Activated CD8-positive, alpha-beta T cell treated with anti-CD3 and anti-CD28 coated beads for 36 hours (primary cell): ENCODE measurements around the gene DDX27. TPM values are rescaled to one million over a fixed set of nuclear protein-coding genes. Genes with fewer than 3 reads are reported as not detected.

Experiments
- ATAC-seq: fragments of 200-7000 bp; cut with Tn5 transposase; one replicate; pipeline ENCODE4 v1.10.0; 2021; ENCODE audit warnings: mild to moderate bottlenecking, moderate library complexity
- CTCF ChIA-PET: fragments of 350-600 bp; sonication (Branson Sonifier 250); formaldehyde crosslinking; loops from one replicate; lab custom pipeline; 2021; ENCODE audit warnings: antibody characterized with exemption; lab: Charles Lee
- POLR2A ChIA-PET: fragments of 350-600 bp; sonication (Branson Sonifier 250); formaldehyde crosslinking; loops from one replicate; lab custom pipeline; 2021; ENCODE audit warnings: antibody characterized with exemption; lab: Charles Lee
- DNase-seq: peaks from one replicate; pipeline ENCODE4 v3.0.0-alpha.2; 2020
- H3K27ac Mint-ChIP-seq: one replicate; pipeline ENCODE4 v1.8.0; 2021; ENCODE audit warnings: mild to moderate bottlenecking, mixed read lengths
- H3K27me3 Mint-ChIP-seq: one replicate; pipeline ENCODE4 v1.8.0; 2021; ENCODE audit warnings: mixed read lengths
- H3K36me3 Mint-ChIP-seq: one replicate; pipeline ENCODE4 v1.8.0; 2021; ENCODE audit warnings: low read depth, mixed read lengths
- H3K4me1 Mint-ChIP-seq: one replicate; pipeline ENCODE4 v1.8.0; 2021; ENCODE audit warnings: low read depth, mixed read lengths
- H3K4me3 Mint-ChIP-seq: one replicate; pipeline ENCODE4 v1.8.0; 2021; ENCODE audit warnings: mild to moderate bottlenecking, moderate library complexity, mixed read lengths
- H3K9me3 Mint-ChIP-seq: one replicate; pipeline ENCODE4 v1.8.0; 2021; ENCODE audit warnings: mixed read lengths
- CTCF ChIP-seq: fragments of 200-600 bp; IDR thresholded peaks from one replicate; pipeline ENCODE4 v1.8.0; 2022; ENCODE audit warnings: antibody characterized with exemption, mild to moderate bottlenecking
- intact Hi-C: fragments of 100-400 bp; cut with micrococcal nuclease; formaldehyde crosslinking; loops from one replicate; pipeline ENCODE4 v1.10.0; 2022
- total RNA-seq, 2 experiments: library from RNA; stranded (reverse); gene quantifications; one replicate each; pipeline ENCODE4 v1.2.3, GENCODE V29; 2021

DDX27 gene
- total RNA-seq, 2 experiments from 2014 or later, result 45.2 to 45.9 TPM

DNA sequence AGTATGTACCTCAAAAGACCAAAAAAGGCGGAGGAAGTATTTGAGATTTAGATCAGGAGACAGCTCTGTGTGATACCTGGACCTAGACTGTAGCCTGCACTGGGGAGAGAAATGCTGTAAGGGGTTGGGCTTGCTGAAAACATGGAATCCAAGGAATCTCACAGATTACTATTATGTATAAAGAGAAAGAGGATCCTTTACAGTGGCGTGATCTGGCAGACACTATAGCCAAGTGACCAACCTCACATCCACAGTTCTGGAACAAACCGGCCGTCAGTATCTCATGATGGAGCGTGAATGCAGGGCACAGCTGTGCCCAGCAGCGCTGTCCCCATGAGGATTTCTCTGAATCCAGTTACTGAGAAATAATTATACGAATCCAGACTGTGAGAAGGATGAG, 12.3 kb downstream of the DDX27 start:
- H3K4me1 Mint-ChIP-seq, result peaks cover 10% of the 10 kb centered on the region
- no peak for DNase-seq
- peaks cover 53% of the 10 kb centered on the region for H3K36me3 Mint-ChIP-seq
- ChIA-PET CTCF (no interaction called here), POLR2A (interaction anchor here (0.8 to 1.2 kb wide), 2 partner anchors 12 to 13 kb away, joined by 3 to 4 read pairs; no protein-coding TSS in a partner anchor)
- no peak for TF ChIP-seq CTCF
- H3K27me3 Mint-ChIP-seq, result no peaks in the 10 kb centered on the region
- H3K4me3 Mint-ChIP-seq, result no peak overlapping the region
- intact Hi-C loops, result no loop called here
- H3K27ac Mint-ChIP-seq, result peak overlapping the region; percentile 59
- no peak for ATAC-seq
- H3K9me3 Mint-ChIP-seq, result no peaks in the 10 kb centered on the region

- intact Hi-C loops, result no loop called here
- peaks cover 52% of the 10 kb centered on the region for H3K36me3 Mint-ChIP-seq
- CTCF ChIA-PET, result interaction anchor here (2.8 kb wide), 1 partner anchor 16 kb away, joined by 10 read pairs; no protein-coding TSS in a partner anchor
- no peak for TF ChIP-seq CTCF
- peaks cover 10% of the 10 kb centered on the region for H3K4me1 Mint-ChIP-seq
- H3K27me3 Mint-ChIP-seq, result no peaks in the 10 kb centered on the region
- POLR2A ChIA-PET, result interaction anchor here (0.8 to 2.5 kb wide), 2 partner anchors 12 to 14 kb away, joined by 4 to 12 read pairs; no protein-coding TSS in a partner anchor
- DNase-seq (no peak), ATAC-seq (no peak)
- no peak overlapping the region for H3K4me3 Mint-ChIP-seq
- H3K9me3 Mint-ChIP-seq, result no peaks in the 10 kb centered on the region
- H3K27ac Mint-ChIP-seq, result no peak overlapping the region
Observed at GRCh38 chr20:49233226-49233625, 14.0 kb downstream of the DDX27 start.

DNA sequence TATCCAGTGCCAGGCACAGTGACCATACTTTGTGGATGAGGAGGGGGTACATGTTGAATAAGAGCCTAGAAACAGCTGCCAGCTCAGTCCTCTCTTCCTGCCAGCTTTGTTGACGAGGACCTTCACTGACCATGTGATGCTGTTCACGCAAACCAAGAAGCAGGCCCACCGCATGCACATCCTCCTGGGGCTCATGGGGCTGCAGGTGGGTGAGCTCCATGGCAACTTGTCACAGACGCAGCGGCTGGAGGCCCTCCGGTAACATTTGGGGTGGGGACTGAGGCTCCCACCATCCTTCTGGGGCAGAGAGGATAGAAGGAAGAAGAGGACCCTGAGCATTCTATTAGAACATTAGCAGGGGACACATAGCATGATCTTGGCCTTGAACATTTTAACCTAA, 15.6 kb downstream of the DDX27 start:
- DNase-seq (no peak), ATAC-seq (no peak)
- Mint-ChIP-seq H3K4me3 (no peak overlapping the region), H3K9me3 (no peaks in the 10 kb centered on the region), H3K27ac (peak overlapping the region; percentile 6), H3K4me1 (peaks cover 10% of the 10 kb centered on the region), H3K36me3 (peaks cover 52% of the 10 kb centered on the region), H3K27me3 (no peaks in the 10 kb centered on the region)
- no peak for TF ChIP-seq CTCF
- intact Hi-C loops, result no loop called here
- ChIA-PET CTCF (interaction anchor here (1.3 to 2.8 kb wide), 2 partner anchors 18 to 102 kb away, joined by 4 to 10 read pairs; no protein-coding TSS in a partner anchor), POLR2A (interaction anchor here (0.6 to 2.5 kb wide), 5 partner anchors 10 to 265 kb away, joined by 3 to 12 read pairs (median 3); partner anchors contain the start of gene CSE1L)

DNA sequence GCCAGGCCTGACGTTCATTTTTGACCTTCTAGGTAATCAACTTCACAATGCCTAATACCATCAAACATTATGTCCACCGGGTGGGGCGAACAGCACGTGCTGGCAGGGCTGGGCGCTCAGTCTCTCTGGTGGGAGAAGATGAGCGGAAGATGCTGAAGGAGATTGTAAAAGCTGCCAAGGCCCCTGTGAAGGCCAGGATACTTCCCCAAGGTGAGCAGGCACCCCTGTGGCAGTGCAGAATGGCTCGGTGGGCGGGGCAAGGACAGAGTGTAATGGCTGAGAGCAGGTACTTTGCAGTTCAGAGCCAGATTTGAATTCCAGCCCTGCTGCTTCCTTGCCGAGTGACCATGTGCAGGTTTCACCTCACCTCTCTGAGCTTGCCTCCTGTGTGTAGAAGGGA, 17.1 kb downstream of the DDX27 start:
- Mint-ChIP-seq H3K27ac (no peak overlapping the region), H3K27me3 (no peaks in the 10 kb centered on the region), H3K36me3 (peaks cover 43% of the 10 kb centered on the region), H3K9me3 (no peaks in the 10 kb centered on the region), H3K4me1 (no peaks in the 10 kb centered on the region), H3K4me3 (no peak overlapping the region)
- ChIA-PET POLR2A (interaction anchor here (0.9 to 2.0 kb wide), 4 partner anchors 13 to 187 kb away, joined by 3 to 6 read pairs (median 4); no protein-coding TSS in a partner anchor), CTCF (interaction anchor here (2.5 to 3.0 kb wide), 2 partner anchors 10 to 19 kb away, joined by 12 to 18 read pairs; no protein-coding TSS in a partner anchor)
- intact Hi-C loops, result no loop called here
- TF ChIP-seq CTCF, result no peak
- no peak for DNase-seq
- ATAC-seq, result no peak

DNA sequence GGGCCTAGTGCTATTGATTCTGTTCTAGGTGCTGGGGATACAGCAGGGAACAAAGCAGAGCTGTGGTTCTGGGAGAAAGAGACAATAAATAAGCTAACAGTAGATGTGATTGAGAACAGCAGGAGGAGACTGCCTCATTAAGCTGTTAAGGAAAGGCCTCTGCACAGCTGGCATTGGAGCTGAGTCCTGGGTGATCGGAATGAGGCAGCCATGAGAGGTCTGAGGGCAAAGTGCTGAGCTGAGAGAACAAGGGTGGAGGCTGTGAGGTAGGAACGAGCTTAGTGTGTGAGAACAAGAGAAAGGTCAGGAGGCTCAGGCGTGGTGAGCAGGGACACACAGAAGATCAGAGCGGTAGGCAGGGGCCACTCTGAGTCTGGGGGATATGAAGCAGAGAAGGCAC, 18.3 kb downstream of the DDX27 start:
- no peak for DNase-seq
- no peak for ATAC-seq
- Mint-ChIP-seq H3K36me3 (peaks cover 49% of the 10 kb centered on the region), H3K4me1 (no peaks in the 10 kb centered on the region), H3K27me3 (no peaks in the 10 kb centered on the region), H3K4me3 (no peak overlapping the region), H3K27ac (no peak overlapping the region), H3K9me3 (no peaks in the 10 kb centered on the region)
- ChIA-PET POLR2A (interaction anchor here (0.6 to 2.0 kb wide), 6 partner anchors 16 to 188 kb away, joined by 3 to 9 read pairs (median 4); no protein-coding TSS in a partner anchor), CTCF (interaction anchor here (1.6 to 3.0 kb wide), 3 partner anchors 9 to 105 kb away, joined by 4 to 18 read pairs (median 12); no protein-coding TSS in a partner anchor)
- intact Hi-C loops, result no loop called here
- no peak for TF ChIP-seq CTCF
